Progenitor cell of endocrine pancreas (in vitro differentiated cells): Measurements from ENCODE around the gene DLGAP4. TPM values are rescaled to one million over a fixed set of nuclear protein-coding genes. Genes with fewer than 3 reads are reported as not detected.
"Not testable (repeated sequence)": the region's sequence is repeated elsewhere in the genome, so short reads cannot be mapped to it uniquely, and the experiment has no call there.

Experiments used
- DNase-seq: peaks from one replicate; pipeline ENCODE4 v3.0.0; 2021; ENCODE audit warnings: low spot score; ENCODE audit not compliant: unreplicated experiment
- H3K27ac Mint-ChIP-seq: 2 replicates; pipeline ENCODE4 v1.8.0; 2021; ENCODE audit warnings: mild to moderate bottlenecking, moderate library complexity, mixed read lengths
- H3K27me3 Mint-ChIP-seq: 2 replicates; pipeline ENCODE4 v1.8.0; 2021; ENCODE audit warnings: mixed read lengths
- H3K36me3 Mint-ChIP-seq: 2 replicates; pipeline ENCODE4 v1.8.0; 2022; ENCODE audit warnings: mixed read lengths; ENCODE audit not compliant: insufficient read depth
- H3K4me1 Mint-ChIP-seq: 2 replicates; pipeline ENCODE4 v1.8.0; 2021; ENCODE audit warnings: low read depth, mixed read lengths
- H3K4me3 Mint-ChIP-seq: 2 replicates; pipeline ENCODE4 v1.8.0; 2021; ENCODE audit warnings: low read depth, mild to moderate bottlenecking, moderate library complexity, mixed read lengths
- H3K9me3 Mint-ChIP-seq: 2 replicates; pipeline ENCODE4 v1.8.0; 2021; ENCODE audit warnings: low read depth, mixed read lengths
- total RNA-seq: library from RNA; stranded (reverse); gene quantifications from 2 replicates; pipeline ENCODE4 v1.2.1, GENCODE V29; 2021
- TF ChIP-seq, protein P1 (sequence below): fragments of 200-600 bp; sonication (generic); IDR thresholded peaks from one replicate; pipeline ENCODE4 v1.5.0; 2021; ENCODE audit warnings: antibody characterized with exemption, mild to moderate bottlenecking; ENCODE audit not compliant: unreplicated experiment

Gene DLGAP4
- total RNA-seq, 1 donor from 2014 or later, result 109 TPM

DNA sequence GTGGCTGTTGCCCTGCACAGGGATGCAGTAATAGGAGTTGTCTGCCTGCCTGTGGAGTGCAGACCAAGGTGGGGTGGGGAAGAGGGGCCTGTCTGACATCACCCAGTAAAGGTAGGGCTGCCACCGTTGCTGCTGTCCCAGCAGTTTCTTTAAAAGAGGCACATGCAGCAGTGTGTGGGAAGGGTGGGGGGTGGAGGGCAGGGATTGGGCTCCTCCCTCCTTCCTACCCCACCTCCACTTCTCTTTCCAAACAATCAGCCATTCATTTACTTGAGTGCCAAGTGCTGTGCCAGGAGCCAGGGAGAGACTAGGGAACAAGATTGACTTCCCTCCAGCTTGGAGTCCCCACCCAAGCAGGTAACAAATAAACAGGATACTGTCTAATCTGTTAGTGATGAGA, 168.4 kb downstream of the DLGAP4 start:
- TF ChIP-seq, protein P1, sequence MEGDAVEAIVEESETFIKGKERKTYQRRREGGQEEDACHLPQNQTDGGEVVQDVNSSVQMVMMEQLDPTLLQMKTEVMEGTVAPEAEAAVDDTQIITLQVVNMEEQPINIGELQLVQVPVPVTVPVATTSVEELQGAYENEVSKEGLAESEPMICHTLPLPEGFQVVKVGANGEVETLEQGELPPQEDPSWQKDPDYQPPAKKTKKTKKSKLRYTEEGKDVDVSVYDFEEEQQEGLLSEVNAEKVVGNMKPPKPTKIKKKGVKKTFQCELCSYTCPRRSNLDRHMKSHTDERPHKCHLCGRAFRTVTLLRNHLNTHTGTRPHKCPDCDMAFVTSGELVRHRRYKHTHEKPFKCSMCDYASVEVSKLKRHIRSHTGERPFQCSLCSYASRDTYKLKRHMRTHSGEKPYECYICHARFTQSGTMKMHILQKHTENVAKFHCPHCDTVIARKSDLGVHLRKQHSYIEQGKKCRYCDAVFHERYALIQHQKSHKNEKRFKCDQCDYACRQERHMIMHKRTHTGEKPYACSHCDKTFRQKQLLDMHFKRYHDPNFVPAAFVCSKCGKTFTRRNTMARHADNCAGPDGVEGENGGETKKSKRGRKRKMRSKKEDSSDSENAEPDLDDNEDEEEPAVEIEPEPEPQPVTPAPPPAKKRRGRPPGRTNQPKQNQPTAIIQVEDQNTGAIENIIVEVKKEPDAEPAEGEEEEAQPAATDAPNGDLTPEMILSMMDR, result no peak
- H3K27me3 Mint-ChIP-seq, result no peaks in the 10 kb centered on the region
- no peak overlapping the region for H3K4me3 Mint-ChIP-seq
- H3K9me3 Mint-ChIP-seq, result no peaks in the 10 kb centered on the region
- H3K27ac Mint-ChIP-seq, result no peak overlapping the region
- H3K36me3 Mint-ChIP-seq, result peaks cover 7% of the 10 kb centered on the region
- no peak for DNase-seq
- peaks cover 34% of the 10 kb centered on the region for H3K4me1 Mint-ChIP-seq

DNA sequence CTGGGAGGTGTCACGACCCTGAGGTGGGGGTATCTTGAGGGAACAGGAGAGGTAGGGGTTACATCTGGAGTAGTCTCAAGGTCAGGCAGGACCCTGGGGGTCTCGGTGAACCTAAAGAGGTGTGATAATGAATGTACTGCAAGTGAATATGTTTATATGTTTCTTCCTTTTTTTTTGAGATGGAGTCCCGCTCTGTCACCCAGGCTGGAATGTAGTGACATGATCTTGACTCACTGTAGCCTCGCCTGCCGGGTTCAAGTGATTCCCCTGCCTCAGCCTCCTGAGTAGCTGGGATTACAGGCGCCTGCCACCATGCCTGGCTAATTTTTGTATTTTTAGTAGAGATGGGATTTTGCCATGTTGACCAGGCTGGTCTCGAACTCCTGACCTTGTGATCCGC, 168.9 kb downstream of the DLGAP4 start:
- H3K4me1 Mint-ChIP-seq, result peaks cover 29% of the 10 kb centered on the region
- not testable (repeated sequence) for H3K9me3 Mint-ChIP-seq, DNase-seq, H3K27me3 Mint-ChIP-seq, H3K27ac Mint-ChIP-seq, H3K36me3 Mint-ChIP-seq, H3K4me3 Mint-ChIP-seq

DNA sequence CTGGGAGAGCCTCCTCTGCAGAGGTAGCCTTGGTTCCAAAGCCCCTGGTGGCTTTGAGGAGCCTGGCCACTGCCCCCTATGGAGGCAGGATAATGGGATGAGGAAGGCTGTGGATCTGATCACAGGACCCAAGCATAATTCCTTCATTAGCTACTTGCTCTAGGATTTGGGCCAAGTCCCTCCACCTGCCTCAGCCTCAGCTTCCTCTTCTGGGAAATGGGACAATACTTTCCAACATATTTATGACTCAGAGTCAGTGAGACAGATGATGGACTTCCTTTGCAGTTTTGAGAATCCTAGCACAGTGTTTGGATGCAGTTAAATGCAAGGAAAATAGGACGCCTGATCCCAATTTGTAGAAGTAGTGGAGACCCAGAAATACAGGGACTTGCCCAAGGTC, 171.3 kb downstream of the DLGAP4 start:
- H3K4me3 Mint-ChIP-seq, result no peak overlapping the region
- DNase-seq, result no peak
- no peak overlapping the region for H3K27ac Mint-ChIP-seq
- H3K9me3 Mint-ChIP-seq, result no peaks in the 10 kb centered on the region
- H3K4me1 Mint-ChIP-seq, result peaks cover 11% of the 10 kb centered on the region
- peaks cover 9% of the 10 kb centered on the region for H3K36me3 Mint-ChIP-seq
- H3K27me3 Mint-ChIP-seq, result no peaks in the 10 kb centered on the region
- TF ChIP-seq, protein P1, result no peak

DNA sequence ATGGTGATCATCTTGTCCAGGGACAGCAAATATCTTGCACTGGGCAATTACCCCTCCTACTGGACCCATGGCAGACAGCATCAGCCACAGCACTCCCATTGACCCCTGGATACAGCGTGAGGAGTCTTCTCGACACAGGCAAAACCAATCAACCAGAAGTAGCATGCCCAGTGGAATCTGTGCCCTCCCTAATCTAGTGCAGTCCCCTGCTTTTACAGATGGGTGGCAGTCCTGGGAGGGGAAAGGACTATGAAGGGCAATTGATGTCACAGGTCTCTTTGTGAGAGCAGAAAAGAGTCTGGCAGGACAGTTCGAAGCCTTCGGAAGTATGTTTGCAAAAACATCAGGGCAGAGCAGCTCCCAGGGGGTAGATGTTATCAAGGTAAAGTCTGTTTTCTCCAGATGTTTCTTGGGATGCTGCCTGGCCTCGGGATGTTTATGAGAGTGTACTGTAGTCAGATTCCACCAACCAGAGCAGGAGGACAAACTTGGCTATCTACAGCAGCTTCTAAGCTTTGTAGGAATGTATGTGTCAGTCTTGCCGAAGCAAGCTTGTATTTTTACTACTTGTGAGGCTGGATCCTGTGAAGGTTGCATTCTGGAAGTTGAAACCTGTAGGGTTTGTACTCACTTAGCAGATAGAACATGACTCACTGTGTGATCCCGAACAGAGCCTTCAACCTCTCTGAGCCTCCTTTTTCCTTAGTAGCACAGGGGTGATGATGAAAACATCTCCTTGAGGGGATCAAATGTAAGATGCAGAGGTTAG, 172.2 kb downstream of the DLGAP4 start:
- H3K36me3 Mint-ChIP-seq, result peaks cover 9% of the 10 kb centered on the region
- H3K9me3 Mint-ChIP-seq, result no peaks in the 10 kb centered on the region
- DNase-seq, result no peak
- TF ChIP-seq, protein P1, result no peak
- H3K27ac Mint-ChIP-seq, result no peak overlapping the region
- H3K4me1 Mint-ChIP-seq, result peaks cover 7% of the 10 kb centered on the region
- no peaks in the 10 kb centered on the region for H3K27me3 Mint-ChIP-seq
- H3K4me3 Mint-ChIP-seq, result no peak overlapping the region

DNA sequence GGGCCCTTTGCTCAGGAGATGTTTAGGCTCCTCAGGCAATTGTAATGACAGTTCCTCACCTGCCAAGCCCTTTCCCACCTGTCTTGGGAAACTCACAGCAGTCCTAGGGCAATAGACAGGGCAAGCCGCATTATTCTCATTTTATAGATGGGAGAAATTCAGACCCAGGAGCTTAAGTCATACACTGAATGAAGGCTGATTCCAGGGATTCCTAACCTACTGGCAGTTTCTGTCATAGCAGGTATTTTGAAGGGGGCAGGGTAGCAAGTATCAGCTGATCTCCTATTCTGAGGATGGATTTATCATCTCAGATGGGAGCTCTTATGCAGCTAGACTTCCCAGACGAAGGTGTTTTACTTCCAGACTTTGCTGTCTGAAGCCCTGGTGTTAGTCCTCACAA, 173.8 kb downstream of the DLGAP4 start:
- DNase-seq, result no peak
- peaks cover 3% of the 10 kb centered on the region for H3K4me1 Mint-ChIP-seq
- H3K9me3 Mint-ChIP-seq, result no peaks in the 10 kb centered on the region
- peaks cover 5% of the 10 kb centered on the region for H3K36me3 Mint-ChIP-seq
- no peak overlapping the region for H3K27ac Mint-ChIP-seq
- H3K27me3 Mint-ChIP-seq, result no peaks in the 10 kb centered on the region
- TF ChIP-seq, protein P1, result no peak
- no peak overlapping the region for H3K4me3 Mint-ChIP-seq

DNA sequence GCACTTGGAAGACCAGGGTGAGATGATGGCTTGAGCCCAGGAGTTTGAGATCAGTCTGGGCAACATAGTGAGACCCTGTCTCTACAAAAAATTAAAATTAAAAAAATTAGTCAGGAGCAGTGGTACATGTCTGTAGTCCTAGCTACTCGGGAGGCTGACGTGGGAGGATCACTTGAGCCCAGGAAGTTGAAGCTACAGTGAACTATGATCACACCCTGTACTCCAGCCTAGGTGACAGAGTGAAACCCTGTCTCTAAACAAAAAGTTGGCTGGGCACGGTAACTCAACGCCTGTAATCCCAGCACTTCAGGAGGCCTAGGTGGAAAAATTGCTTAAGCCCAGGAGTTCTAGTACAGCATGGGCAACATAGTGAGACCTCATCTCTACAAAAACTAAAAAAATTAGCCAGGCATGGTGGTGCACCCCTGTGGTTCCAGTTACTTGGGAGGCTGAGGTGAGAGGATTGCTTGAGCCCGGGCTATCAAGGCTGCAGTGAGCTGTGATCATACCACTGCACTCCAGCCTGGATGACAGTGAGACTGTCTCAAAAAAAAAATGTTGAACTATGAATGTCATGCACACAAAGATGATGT, 174.4 kb downstream of the DLGAP4 start:
- H3K4me1 Mint-ChIP-seq, result peaks cover 7% of the 10 kb centered on the region
- H3K27ac Mint-ChIP-seq, result no peak overlapping the region
- H3K36me3 Mint-ChIP-seq, result peaks cover 5% of the 10 kb centered on the region
- TF ChIP-seq, protein P1, result no peak
- H3K27me3 Mint-ChIP-seq, result no peaks in the 10 kb centered on the region
- H3K9me3 Mint-ChIP-seq, result no peaks in the 10 kb centered on the region
- DNase-seq, result no peak
- no peak overlapping the region for H3K4me3 Mint-ChIP-seq
